ENCODE data around the gene SMIM13.

DNA sequence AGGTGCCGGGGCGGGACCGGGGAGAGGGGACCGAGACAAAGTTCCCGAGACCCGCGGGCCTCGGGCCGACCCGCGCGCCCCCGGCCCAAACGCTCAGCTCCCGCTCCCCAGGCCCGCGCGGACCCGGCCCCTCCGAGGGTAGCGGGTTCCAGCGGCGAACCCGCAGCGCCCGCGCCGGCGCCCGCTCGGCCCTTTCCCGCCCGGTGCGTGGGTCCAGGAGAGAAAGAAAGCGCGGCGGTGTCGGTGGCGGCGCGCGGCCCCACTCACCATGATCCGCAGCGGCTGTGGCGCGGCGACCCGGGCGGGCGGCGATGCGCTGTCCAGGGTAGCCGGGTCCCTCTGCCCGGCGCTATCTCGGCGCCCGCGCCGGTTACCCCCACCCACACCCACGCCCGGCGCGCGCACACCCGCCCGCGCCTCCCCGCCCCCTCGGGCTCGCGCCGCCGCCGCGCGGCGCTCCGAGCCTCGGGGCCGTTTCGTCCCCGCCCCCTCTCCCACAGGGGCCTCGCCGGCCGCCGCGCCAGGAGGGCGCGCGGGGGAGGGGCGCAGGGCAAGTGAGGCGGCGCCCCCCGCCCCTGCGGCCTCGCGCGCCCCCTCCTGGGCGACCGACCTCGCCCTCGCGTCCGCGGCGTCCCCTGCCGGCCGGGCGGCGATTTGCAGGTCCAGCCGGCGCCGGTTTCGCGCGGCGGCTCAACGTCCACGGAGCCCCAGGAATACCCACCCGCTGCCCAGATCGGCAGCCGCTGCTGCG is 49.5 kb upstream of the SMIM13 start, which contains the start of gene ELOVL2:
- TF ChIP-seq, protein P1, sequence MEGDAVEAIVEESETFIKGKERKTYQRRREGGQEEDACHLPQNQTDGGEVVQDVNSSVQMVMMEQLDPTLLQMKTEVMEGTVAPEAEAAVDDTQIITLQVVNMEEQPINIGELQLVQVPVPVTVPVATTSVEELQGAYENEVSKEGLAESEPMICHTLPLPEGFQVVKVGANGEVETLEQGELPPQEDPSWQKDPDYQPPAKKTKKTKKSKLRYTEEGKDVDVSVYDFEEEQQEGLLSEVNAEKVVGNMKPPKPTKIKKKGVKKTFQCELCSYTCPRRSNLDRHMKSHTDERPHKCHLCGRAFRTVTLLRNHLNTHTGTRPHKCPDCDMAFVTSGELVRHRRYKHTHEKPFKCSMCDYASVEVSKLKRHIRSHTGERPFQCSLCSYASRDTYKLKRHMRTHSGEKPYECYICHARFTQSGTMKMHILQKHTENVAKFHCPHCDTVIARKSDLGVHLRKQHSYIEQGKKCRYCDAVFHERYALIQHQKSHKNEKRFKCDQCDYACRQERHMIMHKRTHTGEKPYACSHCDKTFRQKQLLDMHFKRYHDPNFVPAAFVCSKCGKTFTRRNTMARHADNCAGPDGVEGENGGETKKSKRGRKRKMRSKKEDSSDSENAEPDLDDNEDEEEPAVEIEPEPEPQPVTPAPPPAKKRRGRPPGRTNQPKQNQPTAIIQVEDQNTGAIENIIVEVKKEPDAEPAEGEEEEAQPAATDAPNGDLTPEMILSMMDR (conservative IDR thresholded peaks at IDR 0.05; ENCODE audit: low read depth, low read length) = peak; percentile 99
- TF ChIP-seq SMC3 (IDR thresholded peaks at IDR 0.05; ENCODE audit: low read depth, low read length) = peak; percentile 55
- TF ChIP-seq, protein P2, sequence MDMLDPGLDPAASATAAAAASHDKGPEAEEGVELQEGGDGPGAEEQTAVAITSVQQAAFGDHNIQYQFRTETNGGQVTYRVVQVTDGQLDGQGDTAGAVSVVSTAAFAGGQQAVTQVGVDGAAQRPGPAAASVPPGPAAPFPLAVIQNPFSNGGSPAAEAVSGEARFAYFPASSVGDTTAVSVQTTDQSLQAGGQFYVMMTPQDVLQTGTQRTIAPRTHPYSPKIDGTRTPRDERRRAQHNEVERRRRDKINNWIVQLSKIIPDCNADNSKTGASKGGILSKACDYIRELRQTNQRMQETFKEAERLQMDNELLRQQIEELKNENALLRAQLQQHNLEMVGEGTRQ (IDR thresholded peaks at IDR 0.05; ENCODE audit: low read depth, low read length) = no peak
- TF ChIP-seq CEBPB (IDR thresholded peaks at IDR 0.05; ENCODE audit: low read depth, low read length) = no peak
- no peak for TF ChIP-seq POLR2A (IDR thresholded peaks at IDR 0.05; ENCODE audit: low read depth, low read length)
- no peak for TF ChIP-seq RFX5 (IDR thresholded peaks at IDR 0.05; ENCODE audit: low read depth, low read length)
